Measurements from ENCODE around the gene RASAL1.

DNA sequence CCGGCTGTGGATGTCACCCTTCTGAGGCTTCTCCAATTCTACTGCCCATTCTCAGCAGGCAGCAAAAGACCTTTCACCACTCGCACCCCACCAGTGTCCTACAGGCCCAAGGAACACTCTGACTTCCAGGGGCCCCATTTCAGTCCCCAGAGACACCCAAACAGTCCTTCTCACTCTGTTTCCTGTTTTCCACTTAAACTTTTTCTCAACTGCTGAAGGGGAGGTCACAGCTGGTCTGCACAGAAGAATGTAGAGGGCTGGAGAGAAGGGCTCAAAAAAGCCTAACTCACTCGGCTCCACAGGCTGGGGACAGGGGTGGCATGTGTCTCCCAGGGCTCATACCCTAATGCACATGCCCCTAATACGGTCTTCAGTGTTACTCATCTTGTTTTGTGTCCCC lies 83.2 kb downstream of the RASAL1 start:
- TF ChIP-seq EZH2phosphoT487 (IDR thresholded peaks at IDR 0.05; ENCODE audit: unreplicated experiment) (no peak), POLR2AphosphoS5 (IDR thresholded peaks at IDR 0.05; ENCODE audit: low read depth) (no peak), JUNB (IDR thresholded peaks at IDR 0.05; ENCODE audit: unreplicated experiment) (no peak), ZNF114 (CRISPR knock-in tag; IDR thresholded peaks at IDR 0.05) (no peak), EZH2 (IDR thresholded peaks at IDR 0.05; ENCODE audit: low read depth, unreplicated experiment) (no peak), CREB1 (CRISPR knock-in tag; IDR thresholded peaks at IDR 0.05; ENCODE audit: low read depth) (no peak), ZNF331 (CRISPR knock-in tag; IDR thresholded peaks at IDR 0.05; ENCODE audit: low read depth) (no peak), STAT1 (IDR thresholded peaks at IDR 0.05; ENCODE audit: unreplicated experiment) (no peak)
- TF ChIP-seq, protein P1, sequence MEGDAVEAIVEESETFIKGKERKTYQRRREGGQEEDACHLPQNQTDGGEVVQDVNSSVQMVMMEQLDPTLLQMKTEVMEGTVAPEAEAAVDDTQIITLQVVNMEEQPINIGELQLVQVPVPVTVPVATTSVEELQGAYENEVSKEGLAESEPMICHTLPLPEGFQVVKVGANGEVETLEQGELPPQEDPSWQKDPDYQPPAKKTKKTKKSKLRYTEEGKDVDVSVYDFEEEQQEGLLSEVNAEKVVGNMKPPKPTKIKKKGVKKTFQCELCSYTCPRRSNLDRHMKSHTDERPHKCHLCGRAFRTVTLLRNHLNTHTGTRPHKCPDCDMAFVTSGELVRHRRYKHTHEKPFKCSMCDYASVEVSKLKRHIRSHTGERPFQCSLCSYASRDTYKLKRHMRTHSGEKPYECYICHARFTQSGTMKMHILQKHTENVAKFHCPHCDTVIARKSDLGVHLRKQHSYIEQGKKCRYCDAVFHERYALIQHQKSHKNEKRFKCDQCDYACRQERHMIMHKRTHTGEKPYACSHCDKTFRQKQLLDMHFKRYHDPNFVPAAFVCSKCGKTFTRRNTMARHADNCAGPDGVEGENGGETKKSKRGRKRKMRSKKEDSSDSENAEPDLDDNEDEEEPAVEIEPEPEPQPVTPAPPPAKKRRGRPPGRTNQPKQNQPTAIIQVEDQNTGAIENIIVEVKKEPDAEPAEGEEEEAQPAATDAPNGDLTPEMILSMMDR (conservative IDR thresholded peaks at IDR 0.05; ENCODE audit: low read depth in 2 of 2), result no peak
- TF ChIP-seq, protein P2, sequence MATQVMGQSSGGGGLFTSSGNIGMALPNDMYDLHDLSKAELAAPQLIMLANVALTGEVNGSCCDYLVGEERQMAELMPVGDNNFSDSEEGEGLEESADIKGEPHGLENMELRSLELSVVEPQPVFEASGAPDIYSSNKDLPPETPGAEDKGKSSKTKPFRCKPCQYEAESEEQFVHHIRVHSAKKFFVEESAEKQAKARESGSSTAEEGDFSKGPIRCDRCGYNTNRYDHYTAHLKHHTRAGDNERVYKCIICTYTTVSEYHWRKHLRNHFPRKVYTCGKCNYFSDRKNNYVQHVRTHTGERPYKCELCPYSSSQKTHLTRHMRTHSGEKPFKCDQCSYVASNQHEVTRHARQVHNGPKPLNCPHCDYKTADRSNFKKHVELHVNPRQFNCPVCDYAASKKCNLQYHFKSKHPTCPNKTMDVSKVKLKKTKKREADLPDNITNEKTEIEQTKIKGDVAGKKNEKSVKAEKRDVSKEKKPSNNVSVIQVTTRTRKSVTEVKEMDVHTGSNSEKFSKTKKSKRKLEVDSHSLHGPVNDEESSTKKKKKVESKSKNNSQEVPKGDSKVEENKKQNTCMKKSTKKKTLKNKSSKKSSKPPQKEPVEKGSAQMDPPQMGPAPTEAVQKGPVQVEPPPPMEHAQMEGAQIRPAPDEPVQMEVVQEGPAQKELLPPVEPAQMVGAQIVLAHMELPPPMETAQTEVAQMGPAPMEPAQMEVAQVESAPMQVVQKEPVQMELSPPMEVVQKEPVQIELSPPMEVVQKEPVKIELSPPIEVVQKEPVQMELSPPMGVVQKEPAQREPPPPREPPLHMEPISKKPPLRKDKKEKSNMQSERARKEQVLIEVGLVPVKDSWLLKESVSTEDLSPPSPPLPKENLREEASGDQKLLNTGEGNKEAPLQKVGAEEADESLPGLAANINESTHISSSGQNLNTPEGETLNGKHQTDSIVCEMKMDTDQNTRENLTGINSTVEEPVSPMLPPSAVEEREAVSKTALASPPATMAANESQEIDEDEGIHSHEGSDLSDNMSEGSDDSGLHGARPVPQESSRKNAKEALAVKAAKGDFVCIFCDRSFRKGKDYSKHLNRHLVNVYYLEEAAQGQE (IDR thresholded peaks at IDR 0.05; ENCODE audit: unreplicated experiment), result no peak
- TF ChIP-seq, protein P3, sequence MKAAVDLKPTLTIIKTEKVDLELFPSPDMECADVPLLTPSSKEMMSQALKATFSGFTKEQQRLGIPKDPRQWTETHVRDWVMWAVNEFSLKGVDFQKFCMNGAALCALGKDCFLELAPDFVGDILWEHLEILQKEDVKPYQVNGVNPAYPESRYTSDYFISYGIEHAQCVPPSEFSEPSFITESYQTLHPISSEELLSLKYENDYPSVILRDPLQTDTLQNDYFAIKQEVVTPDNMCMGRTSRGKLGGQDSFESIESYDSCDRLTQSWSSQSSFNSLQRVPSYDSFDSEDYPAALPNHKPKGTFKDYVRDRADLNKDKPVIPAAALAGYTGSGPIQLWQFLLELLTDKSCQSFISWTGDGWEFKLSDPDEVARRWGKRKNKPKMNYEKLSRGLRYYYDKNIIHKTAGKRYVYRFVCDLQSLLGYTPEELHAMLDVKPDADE (IDR thresholded peaks at IDR 0.05), result no peak
- TF ChIP-seq, protein P4, sequence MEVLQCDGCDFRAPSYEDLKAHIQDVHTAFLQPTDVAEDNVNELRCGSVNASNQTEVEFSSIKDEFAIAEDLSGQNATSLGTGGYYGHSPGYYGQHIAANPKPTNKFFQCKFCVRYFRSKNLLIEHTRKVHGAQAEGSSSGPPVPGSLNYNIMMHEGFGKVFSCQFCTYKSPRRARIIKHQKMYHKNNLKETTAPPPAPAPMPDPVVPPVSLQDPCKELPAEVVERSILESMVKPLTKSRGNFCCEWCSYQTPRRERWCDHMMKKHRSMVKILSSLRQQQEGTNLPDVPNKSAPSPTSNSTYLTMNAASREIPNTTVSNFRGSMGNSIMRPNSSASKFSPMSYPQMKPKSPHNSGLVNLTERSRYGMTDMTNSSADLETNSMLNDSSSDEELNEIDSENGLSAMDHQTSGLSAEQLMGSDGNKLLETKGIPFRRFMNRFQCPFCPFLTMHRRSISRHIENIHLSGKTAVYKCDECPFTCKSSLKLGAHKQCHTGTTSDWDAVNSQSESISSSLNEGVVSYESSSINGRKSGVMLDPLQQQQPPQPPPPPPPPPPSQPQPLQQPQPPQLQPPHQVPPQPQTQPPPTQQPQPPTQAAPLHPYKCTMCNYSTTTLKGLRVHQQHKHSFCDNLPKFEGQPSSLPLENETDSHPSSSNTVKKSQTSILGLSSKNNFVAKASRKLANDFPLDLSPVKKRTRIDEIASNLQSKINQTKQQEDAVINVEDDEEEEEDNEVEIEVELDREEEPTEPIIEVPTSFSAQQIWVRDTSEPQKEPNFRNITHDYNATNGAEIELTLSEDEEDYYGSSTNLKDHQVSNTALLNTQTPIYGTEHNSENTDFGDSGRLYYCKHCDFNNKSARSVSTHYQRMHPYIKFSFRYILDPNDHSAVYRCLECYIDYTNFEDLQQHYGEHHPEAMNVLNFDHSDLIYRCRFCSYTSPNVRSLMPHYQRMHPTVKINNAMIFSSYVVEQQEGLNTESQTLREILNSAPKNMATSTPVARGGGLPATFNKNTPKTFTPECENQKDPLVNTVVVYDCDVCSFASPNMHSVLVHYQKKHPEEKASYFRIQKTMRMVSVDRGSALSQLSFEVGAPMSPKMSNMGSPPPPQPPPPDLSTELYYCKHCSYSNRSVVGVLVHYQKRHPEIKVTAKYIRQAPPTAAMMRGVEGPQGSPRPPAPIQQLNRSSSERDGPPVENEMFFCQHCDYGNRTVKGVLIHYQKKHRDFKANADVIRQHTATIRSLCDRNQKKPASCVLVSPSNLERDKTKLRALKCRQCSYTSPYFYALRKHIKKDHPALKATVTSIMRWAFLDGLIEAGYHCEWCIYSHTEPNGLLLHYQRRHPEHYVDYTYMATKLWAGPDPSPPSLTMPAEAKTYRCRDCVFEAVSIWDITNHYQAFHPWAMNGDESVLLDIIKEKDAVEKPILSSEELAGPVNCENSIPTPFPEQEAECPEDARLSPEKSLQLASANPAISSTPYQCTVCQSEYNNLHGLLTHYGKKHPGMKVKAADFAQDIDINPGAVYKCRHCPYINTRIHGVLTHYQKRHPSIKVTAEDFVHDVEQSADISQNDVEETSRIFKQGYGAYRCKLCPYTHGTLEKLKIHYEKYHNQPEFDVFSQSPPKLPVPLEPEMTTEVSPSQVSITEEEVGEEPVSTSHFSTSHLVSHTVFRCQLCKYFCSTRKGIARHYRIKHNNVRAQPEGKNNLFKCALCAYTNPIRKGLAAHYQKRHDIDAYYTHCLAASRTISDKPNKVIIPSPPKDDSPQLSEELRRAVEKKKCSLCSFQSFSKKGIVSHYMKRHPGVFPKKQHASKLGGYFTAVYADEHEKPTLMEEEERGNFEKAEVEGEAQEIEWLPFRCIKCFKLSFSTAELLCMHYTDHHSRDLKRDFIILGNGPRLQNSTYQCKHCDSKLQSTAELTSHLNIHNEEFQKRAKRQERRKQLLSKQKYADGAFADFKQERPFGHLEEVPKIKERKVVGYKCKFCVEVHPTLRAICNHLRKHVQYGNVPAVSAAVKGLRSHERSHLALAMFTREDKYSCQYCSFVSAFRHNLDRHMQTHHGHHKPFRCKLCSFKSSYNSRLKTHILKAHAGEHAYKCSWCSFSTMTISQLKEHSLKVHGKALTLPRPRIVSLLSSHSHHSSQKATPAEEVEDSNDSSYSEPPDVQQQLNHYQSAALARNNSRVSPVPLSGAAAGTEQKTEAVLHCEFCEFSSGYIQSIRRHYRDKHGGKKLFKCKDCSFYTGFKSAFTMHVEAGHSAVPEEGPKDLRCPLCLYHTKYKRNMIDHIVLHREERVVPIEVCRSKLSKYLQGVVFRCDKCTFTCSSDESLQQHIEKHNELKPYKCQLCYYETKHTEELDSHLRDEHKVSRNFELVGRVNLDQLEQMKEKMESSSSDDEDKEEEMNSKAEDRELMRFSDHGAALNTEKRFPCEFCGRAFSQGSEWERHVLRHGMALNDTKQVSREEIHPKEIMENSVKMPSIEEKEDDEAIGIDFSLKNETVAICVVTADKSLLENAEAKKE (CRISPR knock-in tag; IDR thresholded peaks at IDR 0.05), result no peak

All from GM23338 (cell line).